Activated CD8-positive, alpha-beta memory T cell treated with anti-CD3 and anti-CD28 coated beads for 48 hours (primary cell): Measurements from ENCODE around the gene COL6A2.

Experiments
- DNase-seq, 3 experiments: peaks; one replicate each; pipeline ENCODE4 v3.0.0-alpha.2; 2020; ENCODE audit warnings: low read depth in 2 of 3, low spot score in 2 of 3

COL6A2 gene

DNA sequence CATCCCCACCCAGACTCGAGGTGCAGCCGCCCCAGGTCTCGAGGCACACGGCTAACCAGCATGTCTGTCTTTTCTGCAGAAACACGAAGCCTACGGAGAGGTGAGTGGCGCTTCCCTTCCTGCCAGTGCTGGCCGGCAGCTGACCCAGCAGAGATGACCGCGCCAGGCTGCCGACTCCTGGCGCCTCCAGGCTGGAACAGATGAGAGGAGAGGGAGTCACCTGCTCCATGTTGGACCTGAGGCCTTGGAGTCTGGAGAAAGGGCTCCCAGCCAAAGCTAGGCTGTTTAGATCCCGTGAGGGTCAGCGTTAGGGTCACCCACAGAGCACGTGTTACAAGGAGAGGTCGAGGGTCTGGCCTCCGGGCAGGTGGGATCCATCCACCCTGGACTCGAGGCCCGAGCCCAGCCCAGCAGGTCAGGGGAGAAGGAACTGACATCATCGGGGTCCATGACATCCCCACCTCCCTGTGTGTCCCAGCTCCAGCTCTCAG is 14.9 kb downstream of the COL6A2 start:
- DNase-seq, result no peak

GRCh38 chr21:46113497-46114176 is 15.7 kb downstream of the COL6A2 start:
- no peak for DNase-seq

DNA sequence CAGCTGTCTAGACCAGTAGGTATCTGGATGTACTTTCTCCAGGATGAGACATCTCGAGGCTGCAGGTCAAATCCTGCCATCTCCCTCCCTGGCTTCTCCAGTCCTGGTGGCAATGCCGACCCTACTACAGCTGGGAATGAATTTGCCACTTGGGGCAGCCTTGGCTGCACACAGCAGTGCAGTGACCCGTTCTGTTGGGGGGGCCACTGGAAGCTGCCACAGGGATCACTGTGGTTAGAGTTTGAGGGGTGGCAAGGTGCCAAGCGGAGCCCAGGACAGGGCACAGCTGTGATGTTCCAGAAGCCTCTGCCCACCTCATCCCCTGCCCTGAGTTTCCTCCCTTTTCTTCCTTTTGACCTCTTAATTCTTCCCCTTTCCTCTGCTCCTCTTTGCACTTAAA is 17.1 kb downstream of the COL6A2 start:
- no peak for DNase-seq

GRCh38 chr21:46115441-46116188 is 17.7 kb downstream of the COL6A2 start:
- DNase-seq, result no peak

GRCh38 chr21:46116189-46116775 is 18.4 kb downstream of the COL6A2 start:
- DNase-seq, result no peak

DNA sequence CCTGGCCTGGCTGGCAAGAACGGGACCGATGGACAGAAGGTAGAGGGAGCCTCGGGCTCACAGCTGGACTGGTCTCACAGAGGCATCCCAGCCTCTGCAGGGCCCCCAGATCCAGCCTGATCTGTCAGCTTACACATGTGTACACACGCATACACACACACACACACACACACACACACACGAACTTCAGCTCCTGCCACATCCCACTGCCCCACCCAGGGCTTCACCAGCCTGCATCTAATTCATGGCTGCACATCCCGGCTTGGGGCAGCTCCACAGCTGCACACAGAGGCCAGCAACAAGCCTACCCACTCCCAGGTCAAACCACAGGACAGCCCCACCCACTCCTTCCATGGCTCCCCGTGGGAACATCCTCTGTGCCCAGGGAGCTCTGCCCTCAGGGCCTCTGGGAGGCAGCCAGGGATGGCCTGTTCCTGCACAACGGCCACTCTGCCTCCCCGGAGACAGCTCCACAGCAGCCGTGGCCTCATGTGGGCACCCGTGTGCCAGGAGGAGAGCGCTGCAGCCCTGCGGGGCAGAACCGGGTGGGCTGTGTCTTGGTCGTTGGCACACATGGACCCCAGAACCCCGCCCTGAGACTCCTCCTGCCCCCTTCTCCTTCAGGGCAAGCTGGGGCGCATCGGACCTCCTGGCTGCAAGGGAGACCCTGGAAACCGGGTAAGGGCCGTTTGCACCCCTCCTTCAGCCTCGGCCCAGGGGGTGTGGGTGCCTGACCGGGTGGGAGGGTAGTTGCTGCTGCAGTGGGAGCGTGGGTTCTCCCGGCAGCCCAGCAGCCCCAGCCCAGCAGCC is 19.1 kb downstream of the COL6A2 start:
- DNase-seq, result no peak

GRCh38 chr21:46117586-46118315 is 19.8 kb downstream of the COL6A2 start:
- no peak for DNase-seq

DNA sequence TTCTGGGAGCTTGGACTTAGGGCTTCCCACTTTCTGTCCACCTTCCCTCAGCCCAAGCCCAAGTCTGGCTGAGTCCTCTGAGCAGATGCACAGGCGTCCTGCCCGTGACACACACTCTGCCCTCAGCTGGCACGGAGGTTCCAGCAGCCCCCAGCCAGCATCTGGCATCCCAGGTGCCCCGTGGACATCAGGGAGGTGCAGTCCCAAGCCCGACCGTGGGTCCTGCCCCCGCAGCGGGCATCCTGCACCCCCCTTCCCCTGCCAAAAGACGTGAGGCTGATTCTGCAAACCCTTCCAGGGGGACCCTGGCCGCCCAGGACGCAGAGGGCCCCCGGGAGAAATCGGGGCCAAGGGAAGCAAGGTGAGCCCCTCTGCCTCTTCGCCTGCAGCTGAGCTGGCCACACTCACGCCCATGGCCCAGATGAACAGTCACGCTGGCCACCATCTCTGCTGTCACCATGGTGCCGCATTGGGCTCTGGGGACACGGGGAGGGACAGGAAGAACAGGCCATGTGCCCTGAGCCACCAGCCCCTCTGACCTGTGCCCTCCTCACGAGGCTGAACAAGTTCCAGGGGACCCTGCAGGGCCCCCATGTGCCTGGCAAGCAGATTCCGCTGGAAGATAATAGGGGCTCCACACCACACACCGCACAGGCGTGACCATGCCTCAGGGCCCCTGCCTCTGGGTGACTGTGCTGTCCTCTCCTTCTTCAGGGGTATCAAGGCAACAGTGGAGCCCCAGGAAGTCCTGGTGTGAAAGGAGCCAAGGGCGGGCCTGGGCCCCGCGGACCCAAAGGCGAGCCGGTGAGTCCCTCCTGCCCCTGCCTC is 20.6 kb downstream of the COL6A2 start:
- DNase-seq, result no peak

DNA sequence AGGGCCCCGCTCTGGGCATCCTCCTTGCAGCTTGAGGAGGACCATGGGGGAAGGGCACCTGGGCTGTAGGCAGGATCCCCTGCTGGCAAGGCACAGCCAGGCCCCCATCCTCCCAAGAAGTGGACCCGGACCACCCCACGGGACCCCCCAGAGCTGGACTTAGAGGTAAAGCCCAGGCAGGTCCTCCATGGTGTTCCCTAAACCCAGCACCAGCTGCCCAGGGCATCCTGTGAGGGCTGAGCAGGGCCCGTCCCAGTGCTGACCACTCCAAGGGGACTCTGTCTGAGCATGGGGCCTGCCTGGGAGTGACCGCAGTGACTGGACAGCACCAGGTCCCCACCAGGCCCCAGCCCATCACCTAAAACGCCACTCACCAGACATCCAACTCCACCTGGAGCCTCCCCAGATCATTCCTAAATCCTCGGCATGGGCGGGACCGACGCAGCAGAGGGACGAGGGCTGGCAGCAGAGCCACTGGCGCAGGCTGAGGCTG is 21.3 kb downstream of the COL6A2 start:
- no peak for DNase-seq

DNA sequence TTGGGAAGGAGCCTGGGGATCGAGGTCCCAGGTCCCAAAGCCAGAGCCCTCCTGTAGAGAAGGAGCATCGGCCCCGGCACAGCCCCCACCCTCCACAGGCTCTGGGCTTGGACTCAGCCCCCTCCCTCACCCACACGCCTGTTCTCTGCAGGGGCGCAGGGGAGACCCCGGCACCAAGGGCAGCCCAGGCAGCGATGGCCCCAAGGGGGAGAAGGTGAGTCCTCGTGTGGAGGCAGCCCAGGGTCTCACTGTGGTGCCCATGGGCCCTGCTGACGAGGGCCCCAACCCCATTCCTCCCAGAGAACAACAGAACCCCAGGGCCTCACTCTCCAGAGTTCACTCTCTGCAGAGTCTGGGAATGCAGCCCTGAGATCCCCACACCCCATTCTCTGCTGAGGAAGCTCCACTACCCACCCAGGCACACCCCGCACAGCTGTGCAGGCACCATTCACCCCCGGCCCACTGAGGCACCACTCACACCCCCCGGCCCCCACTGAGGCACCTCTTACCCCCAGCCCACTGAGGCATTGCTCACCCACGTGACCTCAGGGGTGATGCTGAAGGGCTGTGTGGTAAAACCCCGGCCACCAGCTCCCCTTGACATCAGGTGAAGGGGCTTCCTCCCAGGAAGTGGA is 21.8 kb downstream of the COL6A2 start:
- DNase-seq, result no peak

DNA sequence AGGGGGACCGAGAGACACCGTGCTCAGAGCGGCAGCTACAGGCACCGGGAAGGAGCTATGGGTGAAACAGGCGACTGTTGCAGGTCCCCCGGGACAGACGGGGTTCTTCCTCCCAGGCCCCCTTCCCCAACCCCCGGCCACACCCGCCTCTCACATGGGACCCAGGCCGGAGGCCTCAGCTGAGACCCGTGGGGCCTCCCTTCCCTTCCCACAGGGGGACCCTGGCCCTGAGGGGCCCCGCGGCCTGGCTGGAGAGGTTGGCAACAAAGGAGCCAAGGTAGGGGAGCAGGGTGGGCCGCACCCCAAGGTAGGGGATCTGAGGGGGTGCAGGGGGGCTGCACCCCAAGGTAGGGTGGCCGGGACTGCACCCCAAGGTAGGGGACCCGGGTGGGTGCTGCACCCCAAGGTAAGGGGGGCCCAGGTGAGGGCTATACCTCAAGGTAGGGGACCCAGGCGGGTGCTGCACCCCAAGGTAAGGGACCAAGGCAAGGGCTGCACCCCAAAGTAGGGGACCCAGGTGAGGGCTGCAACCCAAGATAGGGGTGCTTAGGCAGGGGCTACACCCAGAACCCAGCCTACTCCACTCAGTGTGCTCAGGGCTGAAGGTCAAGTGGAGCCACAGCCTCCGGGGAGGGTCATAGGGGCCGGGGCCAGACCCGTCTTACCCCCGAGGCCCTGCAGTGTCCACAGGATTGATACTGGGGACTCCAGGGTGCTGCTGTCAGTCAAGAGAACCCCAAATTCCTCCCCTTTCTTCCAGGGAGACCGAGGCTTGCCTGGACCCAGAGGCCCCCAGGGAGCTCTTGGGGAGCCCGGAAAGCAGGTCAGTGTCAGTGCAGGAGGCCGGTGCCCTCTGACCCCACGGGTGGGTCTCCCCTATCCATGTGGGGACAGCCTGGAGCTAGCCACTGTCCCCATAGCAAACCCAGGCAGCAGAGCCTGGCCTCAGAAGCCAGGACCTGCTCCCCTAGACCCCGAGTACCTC is 22.7 kb downstream of the COL6A2 start:
- no peak for DNase-seq

GRCh38 chr21:46121286-46122221 is 23.6 kb downstream of the COL6A2 start:
- DNase-seq, result no peak

GRCh38 chr21:46122237-46122671 is 24.3 kb downstream of the COL6A2 start:
- no peak for DNase-seq

GRCh38 chr21:46122758-46123683 is 25.1 kb downstream of the COL6A2 start:
- DNase-seq, result no peak

GRCh38 chr21:46124083-46124925 is 26.4 kb downstream of the COL6A2 start:
- no peak for DNase-seq
